GM19463 (cell line): ENCODE results near the gene PKP1.

Experiments
- ATAC-seq: cut with Tn5 transposase; IDR thresholded peaks from one replicate; pipeline ENCODE4 v1.9.1; 2021; ENCODE audit warnings: mild to moderate bottlenecking, moderate library complexity; ENCODE audit not compliant: unreplicated experiment

The PKP1 gene

DNA sequence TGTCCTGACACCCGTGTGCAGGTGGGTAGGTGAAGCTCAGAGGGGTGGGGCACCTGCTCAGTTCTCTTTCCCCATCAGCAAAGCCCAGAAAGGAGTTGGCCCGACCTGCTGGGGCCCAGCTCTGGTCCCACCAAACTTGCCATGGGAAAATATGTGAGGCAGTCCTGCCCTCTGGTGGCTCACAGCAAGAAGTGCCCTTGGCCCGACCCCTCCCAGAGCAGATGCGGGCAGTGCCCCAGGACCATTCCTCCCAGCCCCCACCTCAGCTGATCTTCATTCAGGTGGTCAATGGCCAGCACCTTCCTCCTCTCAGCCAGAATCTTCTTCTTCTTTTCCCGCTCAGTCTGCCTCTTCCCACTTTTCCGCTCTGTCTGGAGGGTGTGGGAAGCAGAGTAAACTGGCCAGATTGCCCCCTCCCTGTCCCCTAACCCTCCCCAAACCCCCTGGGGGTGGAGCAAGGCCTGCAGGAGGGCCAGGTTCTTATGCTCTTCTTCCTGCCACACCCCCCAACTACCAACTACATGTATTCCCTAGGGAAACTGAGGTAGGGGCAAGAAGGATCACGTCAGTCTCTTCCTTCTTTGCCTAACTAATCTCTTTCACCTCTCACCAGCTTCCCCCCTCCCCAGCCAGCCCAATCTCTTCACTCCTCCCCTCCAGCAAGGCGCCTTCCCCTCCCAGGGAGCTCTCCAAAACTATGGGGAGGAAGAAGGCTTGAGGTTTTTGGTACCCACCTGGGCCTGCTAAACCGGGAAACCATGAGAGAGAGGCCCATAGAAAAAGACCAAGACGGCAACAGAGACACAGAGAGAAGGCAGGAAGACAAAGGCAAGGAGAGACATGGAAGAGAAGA, 78.6 kb downstream of the PKP1 start:
- ATAC-seq = no peak

DNA sequence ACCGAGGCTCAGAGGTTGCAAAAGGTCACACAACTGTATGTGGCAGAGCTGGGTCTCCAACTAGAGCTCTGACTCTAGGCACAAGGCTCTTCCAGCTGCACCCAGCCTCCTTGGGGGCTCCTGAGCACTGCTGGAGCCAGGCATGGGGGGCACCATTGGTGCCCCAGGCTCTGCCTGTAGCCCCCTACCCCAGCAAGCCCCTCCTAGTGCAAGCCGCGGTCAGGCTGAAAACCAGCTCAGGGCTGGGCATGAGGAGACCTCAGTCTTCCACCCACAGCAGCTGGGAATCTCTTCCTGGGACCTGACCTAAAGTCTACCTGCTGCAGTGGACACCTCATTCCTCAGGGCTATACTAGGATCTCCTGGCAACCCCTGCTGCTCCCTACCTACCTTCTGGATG, 79.6 kb downstream of the PKP1 start:
- ATAC-seq = no peak

GRCh38 chr1:201363467-201363866, 80.2 kb downstream of the PKP1 start:
- ATAC-seq = no peak

DNA sequence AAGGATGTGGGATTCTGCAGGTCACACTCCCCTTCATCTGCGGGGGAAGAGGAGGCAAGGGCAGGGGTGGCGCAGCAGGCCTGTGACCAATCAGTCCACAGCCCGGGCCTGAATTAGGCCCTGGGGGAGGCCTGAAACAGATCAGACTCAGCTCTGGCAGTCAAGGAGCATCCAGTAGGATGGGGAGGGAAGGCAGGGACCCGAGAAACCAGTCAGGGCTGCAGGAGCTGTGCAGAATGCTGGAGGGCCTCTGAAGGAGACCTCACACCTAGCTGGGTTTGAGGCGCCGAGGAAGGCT, 81.5 kb downstream of the PKP1 start:
- ATAC-seq = no peak

GRCh38 chr1:201365251-201365650, 81.9 kb downstream of the PKP1 start:
- no peak for ATAC-seq

GRCh38 chr1:201366696-201367095, 83.4 kb downstream of the PKP1 start:
- no peak for ATAC-seq

GRCh38 chr1:201369209-201369608, 85.9 kb downstream of the PKP1 start:
- no peak for ATAC-seq

DNA sequence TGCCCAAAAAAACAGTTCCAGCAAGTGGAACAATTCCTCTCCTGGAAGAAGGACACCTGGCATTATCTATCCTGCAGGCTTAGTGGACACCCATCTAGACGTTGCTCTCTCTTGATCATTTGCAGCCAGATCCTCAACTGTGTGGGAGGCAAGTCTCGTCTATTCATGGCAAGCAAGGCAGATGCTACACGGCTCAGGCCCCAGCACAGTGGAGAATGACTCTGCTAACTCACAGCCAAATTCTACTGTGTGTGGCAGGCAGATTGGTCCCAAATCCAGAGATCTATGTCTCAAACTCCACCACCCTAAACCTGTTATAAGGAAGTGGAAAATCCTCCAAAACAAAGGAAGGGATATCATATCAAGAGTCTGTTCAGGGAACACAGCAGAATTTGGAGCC, 87.2 kb downstream of the PKP1 start:
- ATAC-seq = no peak

- ATAC-seq = no peak
These were observed 88.0 kb downstream of the PKP1 start for GRCh38 chr1:201371276-201371675.

GRCh38 chr1:201371792-201372191, 88.5 kb downstream of the PKP1 start:
- ATAC-seq = no peak

- no peak for ATAC-seq
These were observed 91.1 kb downstream of the PKP1 start for GRCh38 chr1:201374364-201374763.

DNA sequence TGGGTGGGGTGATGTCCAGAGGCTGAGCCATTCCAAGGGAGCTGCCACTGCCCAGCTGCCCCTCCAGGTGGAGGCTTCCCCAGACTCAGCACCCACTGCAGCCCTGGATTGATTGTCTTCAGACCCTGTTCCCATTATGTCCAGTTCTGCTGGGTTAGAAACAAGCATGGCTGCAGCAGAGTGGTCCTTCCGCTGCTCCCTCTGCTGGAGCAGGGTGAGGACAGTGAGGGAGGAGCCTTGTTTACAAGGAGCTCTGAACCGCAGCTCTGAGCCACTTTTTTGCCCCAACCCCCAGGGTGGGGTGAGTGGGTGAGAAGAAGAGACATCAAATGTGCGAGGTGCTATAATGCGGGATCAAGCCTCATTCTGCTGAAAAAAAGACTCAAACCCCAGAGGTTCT, 91.9 kb downstream of the PKP1 start:
- ATAC-seq = no peak

- ATAC-seq = no peak
These were observed 92.8 kb downstream of the PKP1 start for GRCh38 chr1:201376107-201376463.

DNA sequence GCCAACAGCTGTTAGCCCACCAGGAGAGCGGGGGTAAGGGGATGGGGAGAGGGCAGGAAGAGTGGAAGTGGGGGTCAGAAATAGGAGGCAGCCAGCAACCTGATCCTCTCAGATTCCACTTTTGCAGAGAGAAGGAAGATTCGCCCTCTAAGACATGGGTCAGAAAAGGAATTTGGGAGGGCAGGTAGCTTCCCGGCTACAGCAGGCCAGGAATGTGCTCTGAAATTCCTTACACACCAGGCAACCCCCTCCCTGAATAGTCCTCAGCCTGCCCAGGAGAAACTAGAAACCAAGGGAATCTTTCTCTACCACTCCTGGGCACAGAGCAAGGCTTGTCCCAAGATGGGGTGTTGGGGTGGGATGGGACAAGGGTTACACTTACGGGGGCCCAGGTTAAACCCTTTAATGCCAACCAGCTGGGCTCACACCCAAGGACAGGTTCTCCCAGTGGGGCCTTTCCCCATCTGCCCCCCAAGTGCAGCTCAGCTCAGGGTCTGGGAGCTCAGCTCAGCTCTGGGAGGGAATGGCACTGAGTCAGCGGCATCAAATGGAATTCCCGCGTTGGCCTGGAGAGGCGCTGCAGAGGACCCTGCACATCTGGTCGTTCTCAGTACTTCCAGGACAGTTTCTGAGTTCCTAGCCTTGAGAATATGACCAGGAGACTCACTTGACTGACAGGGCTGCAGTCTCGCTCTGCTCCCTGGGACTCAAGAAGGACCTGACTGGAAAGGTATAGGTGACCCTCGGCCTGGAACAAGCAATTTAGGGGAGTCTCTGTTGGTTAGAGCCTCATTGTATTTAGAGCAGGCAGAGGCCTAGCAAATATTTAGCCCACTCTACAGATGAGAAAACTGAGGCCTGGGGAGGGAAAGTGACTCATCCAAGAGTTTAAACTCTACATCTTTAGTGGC, 93.4 kb downstream of the PKP1 start:
- peak; percentile 65 for ATAC-seq

- ATAC-seq = no peak
These were observed 94.3 kb downstream of the PKP1 start, which contains the start of gene TNNT2 for GRCh38 chr1:201377611-201378092. Gene TNNT2 (minus strand): TSS chr1:201377680. CDS start chr1:201373254, 4,426 bp downstream.

GRCh38 chr1:201378804-201379203, 95.5 kb downstream of the PKP1 start:
- ATAC-seq = no peak

- ATAC-seq = no peak
These were observed 96.5 kb downstream of the PKP1 start for GRCh38 chr1:201379733-201380242.

GRCh38 chr1:201381130-201381529, 97.8 kb downstream of the PKP1 start:
- no peak for ATAC-seq
